ENCODE data around the gene SCNN1A. TPM values are rescaled to one million over a fixed set of nuclear protein-coding genes. Genes with fewer than 3 reads are reported as not detected.

Gene SCNN1A
- total RNA-seq, 1 experiment from 2014 or later = 549 TPM

DNA sequence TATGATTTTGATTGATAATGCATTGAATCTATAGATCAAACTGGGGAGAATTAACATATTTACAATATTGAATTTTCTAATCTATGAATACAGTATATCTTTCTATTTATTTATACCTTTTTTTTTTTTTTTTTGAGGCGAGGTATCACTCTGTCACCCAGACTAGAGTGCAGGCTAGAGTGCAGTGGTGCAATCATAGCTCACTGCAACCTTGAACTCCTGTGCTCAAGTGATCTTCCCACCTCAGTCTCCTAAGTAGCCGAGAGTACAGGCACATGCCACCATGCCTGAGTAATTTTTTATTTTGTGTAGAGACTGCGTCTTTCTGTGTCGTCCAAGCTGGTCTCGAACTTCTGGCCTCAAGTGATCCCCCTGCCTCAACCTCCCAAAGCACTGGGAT lies 29.0 kb upstream of the SCNN1A start:
- no peaks in the 10 kb centered on the region for H3K4me1 ChIP-seq (replicated peaks; ENCODE audit: insufficient read depth)
- CTCF ChIA-PET = no interaction called here
- POLR2A ChIA-PET (ENCODE audit: unreplicated experiment) = no interaction called here
- H3K27ac ChIP-seq = no peak overlapping the region
- BruUV-seq (replicated peaks) = no TSS peak
- no peaks in the 10 kb centered on the region for H3K9me2 ChIP-seq (ENCODE audit: insufficient read depth)
- peaks cover 4% of the 10 kb centered on the region; the same call in 1 of the 2 replicates for H3K9me3 ChIP-seq (ENCODE audit: insufficient read depth, low read depth)
- no peak overlapping the region for H2AFZ ChIP-seq
- H3K79me2 ChIP-seq (ENCODE audit: low read depth) = no peaks in the 10 kb centered on the region
- H3F3A ChIP-seq (ENCODE audit: insufficient read depth, low read depth) = peaks cover 14% of the 10 kb centered on the region; the same call in 1 of the 2 replicates
- DNase-seq = no peak
- H3K4me3 ChIP-seq = no peak overlapping the region
- no peak for TF ChIP-seq EZH2 (IDR thresholded peaks at IDR 0.05; ENCODE audit: low read depth)
- TF ChIP-seq, protein P1, sequence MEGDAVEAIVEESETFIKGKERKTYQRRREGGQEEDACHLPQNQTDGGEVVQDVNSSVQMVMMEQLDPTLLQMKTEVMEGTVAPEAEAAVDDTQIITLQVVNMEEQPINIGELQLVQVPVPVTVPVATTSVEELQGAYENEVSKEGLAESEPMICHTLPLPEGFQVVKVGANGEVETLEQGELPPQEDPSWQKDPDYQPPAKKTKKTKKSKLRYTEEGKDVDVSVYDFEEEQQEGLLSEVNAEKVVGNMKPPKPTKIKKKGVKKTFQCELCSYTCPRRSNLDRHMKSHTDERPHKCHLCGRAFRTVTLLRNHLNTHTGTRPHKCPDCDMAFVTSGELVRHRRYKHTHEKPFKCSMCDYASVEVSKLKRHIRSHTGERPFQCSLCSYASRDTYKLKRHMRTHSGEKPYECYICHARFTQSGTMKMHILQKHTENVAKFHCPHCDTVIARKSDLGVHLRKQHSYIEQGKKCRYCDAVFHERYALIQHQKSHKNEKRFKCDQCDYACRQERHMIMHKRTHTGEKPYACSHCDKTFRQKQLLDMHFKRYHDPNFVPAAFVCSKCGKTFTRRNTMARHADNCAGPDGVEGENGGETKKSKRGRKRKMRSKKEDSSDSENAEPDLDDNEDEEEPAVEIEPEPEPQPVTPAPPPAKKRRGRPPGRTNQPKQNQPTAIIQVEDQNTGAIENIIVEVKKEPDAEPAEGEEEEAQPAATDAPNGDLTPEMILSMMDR (conservative IDR thresholded peaks at IDR 0.05) = no peak
- H3K36me3 ChIP-seq (ENCODE audit: low read depth) = 0 out of 2 replicates have a peak, but pooled peaks cover 9% of the 10 kb centered on the region
- H3K4me2 ChIP-seq = no peak overlapping the region
- intact Hi-C loops (cut with micrococcal nuclease; ENCODE audit: unreplicated experiment) = no loop called here
- H4K20me1 ChIP-seq (ENCODE audit: insufficient read depth) = no peaks in the 10 kb centered on the region
- H3K27me3 ChIP-seq (ENCODE audit: insufficient read depth, low read depth) = no peaks in the 10 kb centered on the region

DNA sequence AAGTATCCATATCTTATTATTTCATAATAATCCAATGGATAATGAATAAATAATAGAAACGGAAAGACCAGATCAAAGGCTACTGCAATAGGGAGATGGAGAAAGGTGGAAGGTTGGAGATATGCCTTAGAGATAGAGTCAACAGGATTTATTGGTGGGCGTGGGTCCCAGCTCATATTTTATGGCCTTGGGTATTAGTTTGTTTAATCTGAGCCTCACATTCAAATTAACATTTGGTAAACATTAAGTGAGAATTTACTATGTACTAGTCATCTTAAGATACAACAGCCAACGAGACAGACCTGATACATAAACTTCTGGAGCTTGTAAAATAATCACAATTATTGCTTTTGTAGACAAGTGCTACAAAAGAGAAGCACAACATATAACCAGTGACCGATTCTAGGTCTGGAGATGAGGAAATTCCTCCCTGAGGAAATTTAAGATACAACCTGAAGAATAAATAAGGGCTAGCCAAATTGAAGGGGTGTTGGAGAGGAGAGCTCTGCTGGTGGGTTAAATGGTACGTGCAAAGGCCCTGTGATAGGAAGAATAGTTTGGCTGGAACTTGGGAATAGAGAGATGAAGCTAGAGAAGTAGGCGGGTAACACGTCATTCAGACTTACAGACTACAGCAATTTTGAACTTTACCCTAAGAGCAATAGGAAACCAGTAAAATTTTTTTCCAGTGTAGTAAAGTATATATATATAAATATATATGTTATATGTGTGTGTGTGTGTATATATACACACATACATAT lies 24.7 kb upstream of the SCNN1A start:
- BruUV-seq (replicated peaks) = no TSS peak
- Histone ChIP-seq H3K27me3 (ENCODE audit: insufficient read depth, low read depth) (no peaks in the 10 kb centered on the region), H3K27ac (no peak overlapping the region), H4K20me1 (ENCODE audit: insufficient read depth) (no peaks in the 10 kb centered on the region), H3F3A (ENCODE audit: insufficient read depth, low read depth) (peaks cover 21% of the 10 kb centered on the region; the same call in 1 of the 2 replicates), H3K9me2 (ENCODE audit: insufficient read depth) (no peaks in the 10 kb centered on the region), H3K4me1 (replicated peaks; ENCODE audit: insufficient read depth) (no peaks in the 10 kb centered on the region), H2AFZ (no peak overlapping the region), H3K79me2 (ENCODE audit: low read depth) (no peaks in the 10 kb centered on the region), H3K4me3 (no peak overlapping the region), H3K4me2 (no peak overlapping the region), H3K9me3 (ENCODE audit: insufficient read depth, low read depth) (no peaks in the 10 kb centered on the region), H3K36me3 (ENCODE audit: low read depth) (peaks cover 9% of the 10 kb centered on the region; the same call in 1 of the 2 replicates)
- ChIA-PET CTCF (interaction anchor here (0.5 kb wide), 1 partner anchor 159 kb away, joined by 4 read pairs; no protein-coding TSS in a partner anchor), POLR2A (ENCODE audit: unreplicated experiment) (interaction anchor here (1.0 kb wide), 1 partner anchor 24 kb away, joined by 7 read pairs; no protein-coding TSS in a partner anchor)
- no peak for DNase-seq
- intact Hi-C loops (cut with micrococcal nuclease; ENCODE audit: unreplicated experiment) = no loop called here
- TF ChIP-seq, protein P1 (conservative IDR thresholded peaks at IDR 0.05) = no peak
- TF ChIP-seq EZH2 (IDR thresholded peaks at IDR 0.05; ENCODE audit: low read depth) = no peak

DNA sequence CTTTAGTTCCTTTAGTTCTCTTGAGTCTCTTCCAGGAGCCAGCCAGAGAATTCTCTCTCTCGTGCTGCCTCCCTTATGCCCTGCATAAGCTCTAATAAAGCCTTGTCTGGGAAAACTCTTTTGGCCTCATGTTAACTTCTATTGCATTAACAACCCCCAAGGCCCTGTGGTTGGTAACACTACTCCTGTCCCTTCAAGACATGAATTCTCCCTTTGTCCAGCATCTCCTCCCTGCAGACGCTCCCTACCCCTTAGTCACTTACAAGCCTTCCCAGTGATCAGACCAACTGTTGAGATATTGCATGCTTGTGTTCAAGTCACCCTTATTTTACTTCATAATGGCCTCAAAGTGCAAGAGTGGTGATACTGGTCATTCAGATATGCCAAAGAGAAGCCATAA lies 20.7 kb upstream of the SCNN1A start:
- Histone ChIP-seq H3K36me3 (ENCODE audit: low read depth) (peaks cover 13% of the 10 kb centered on the region), H3K4me1 (replicated peaks; ENCODE audit: insufficient read depth) (no peaks in the 10 kb centered on the region), H3K4me2 (no peak overlapping the region), H4K20me1 (ENCODE audit: insufficient read depth) (no peaks in the 10 kb centered on the region; the same call in 1 of the 2 replicates), H3K9me3 (ENCODE audit: insufficient read depth, low read depth) (no peaks in the 10 kb centered on the region), H3K27me3 (ENCODE audit: insufficient read depth, low read depth) (no peaks in the 10 kb centered on the region), H3K9me2 (ENCODE audit: insufficient read depth) (no peaks in the 10 kb centered on the region), H3K27ac (no peak overlapping the region), H3F3A (ENCODE audit: insufficient read depth, low read depth) (peaks cover 50% of the 10 kb centered on the region), H3K79me2 (ENCODE audit: low read depth) (no peaks in the 10 kb centered on the region), H3K4me3 (no peak overlapping the region), H2AFZ (no peak overlapping the region)
- CTCF ChIA-PET = no interaction called here
- intact Hi-C loops (cut with micrococcal nuclease; ENCODE audit: unreplicated experiment) = no loop called here
- no TSS peak for BruUV-seq (replicated peaks)
- TF ChIP-seq, protein P1 (conservative IDR thresholded peaks at IDR 0.05) = no peak
- TF ChIP-seq EZH2 (IDR thresholded peaks at IDR 0.05; ENCODE audit: low read depth) = no peak
- POLR2A ChIA-PET (ENCODE audit: unreplicated experiment) = interaction anchor here (0.6 kb wide), 1 partner anchor 155 kb away, joined by 3 read pairs; no protein-coding TSS in a partner anchor
- DNase-seq = no peak

All from PC-9 (cell line).